ENCODE data around the gene MYT1. TPM values are rescaled to one million over a fixed set of nuclear protein-coding genes. Genes with fewer than 3 reads are reported as not detected.
"Not testable (repeated sequence)": the region's sequence is repeated elsewhere in the genome, so short reads cannot be mapped to it uniquely, and the experiment has no call there.

MYT1 gene
- total RNA-seq, 2 donors from 2014 or later = 2.4 to 4.5 TPM

- H3K27me3 Mint-ChIP-seq (ENCODE audit: insufficient read depth) = no peaks in the 10 kb centered on the region
- H3K9ac ChIP-seq (ENCODE audit: extremely low read depth, low read length, poor library complexity, severe bottlenecking) = no peak overlapping the region
- no peak overlapping the region for H3K27ac ChIP-seq (ENCODE audit: low read depth, low read length)
- H3K36me3 ChIP-seq (ENCODE audit: control insufficient read depth, insufficient read depth, low read length) = peaks cover under 1% of the 10 kb centered on the region
- TF ChIP-seq CTCF (conservative IDR thresholded peaks at IDR 0.05) = no peak
- no peak for DNase-seq
- H3K4me1 ChIP-seq (ENCODE audit: control insufficient read depth, insufficient read depth, low read length) = no peaks in the 10 kb centered on the region
- H3K4me1 Mint-ChIP-seq = no peaks in the 10 kb centered on the region
- H3K27ac Mint-ChIP-seq = no peak overlapping the region
- 93 to 100% methylated on average over 2 to 3 of the region's 3 CpGs for WGBS, 2 experiments (ENCODE audit: insufficient coverage in 1 of 2, insufficient read length in 1 of 2)
- no peaks in the 10 kb centered on the region for H3K27me3 ChIP-seq (ENCODE audit: control insufficient read depth, insufficient read depth, low read length, poor library complexity, severe bottlenecking)
- peaks cover 27% of the 10 kb centered on the region for H3K9me3 ChIP-seq (ENCODE audit: control insufficient read depth, low read length)
- H3K4me3 Mint-ChIP-seq = no peak overlapping the region
- H3K9me3 Mint-ChIP-seq = peaks cover 38% of the 10 kb centered on the region
- H3K4me3 ChIP-seq (ENCODE audit: low read length) = no peak overlapping the region
- H3K36me3 Mint-ChIP-seq (ENCODE audit: low read depth) = peaks cover 24% of the 10 kb centered on the region
Observed at GRCh38 chr20:64280460-64280843, 116.2 kb downstream of the MYT1 start.

- H3K27ac Mint-ChIP-seq = no peak overlapping the region
- H3K4me3 ChIP-seq (ENCODE audit: low read length) = no peak overlapping the region
Observed at GRCh38 chr20:64283646-64284045, 119.4 kb downstream of the MYT1 start.

GRCh38 chr20:64285579-64286446 lies 121.6 kb downstream of the MYT1 start:
- H3K27ac ChIP-seq (ENCODE audit: low read depth, low read length); H3K36me3 Mint-ChIP-seq (ENCODE audit: low read depth); H3K9ac ChIP-seq (ENCODE audit: extremely low read depth, low read length, poor library complexity, severe bottlenecking); H3K4me1 Mint-ChIP-seq; H3K27ac Mint-ChIP-seq; H3K27me3 Mint-ChIP-seq (ENCODE audit: insufficient read depth); H3K4me1 ChIP-seq (ENCODE audit: control insufficient read depth, insufficient read depth, low read length); H3K27me3 ChIP-seq (ENCODE audit: control insufficient read depth, insufficient read depth, low read length, poor library complexity, severe bottlenecking); H3K36me3 ChIP-seq (ENCODE audit: control insufficient read depth, insufficient read depth, low read length); H3K4me3 ChIP-seq (ENCODE audit: low read length); H3K4me3 Mint-ChIP-seq: not testable (repeated sequence)
- WGBS, 2 experiments (ENCODE audit: insufficient coverage in 1 of 2, insufficient read length in 1 of 2) = 85 to 87% methylated on average over 28 to 42 of the region's 46 CpGs
- peak; percentile 96 for TF ChIP-seq CTCF (conservative IDR thresholded peaks at IDR 0.05)
- H3K9me3 Mint-ChIP-seq = peaks cover 46% of the 10 kb centered on the region
- peak; percentile 94 for DNase-seq
- peaks cover 27% of the 10 kb centered on the region for H3K9me3 ChIP-seq (ENCODE audit: control insufficient read depth, low read length)

More at GRCh38 chr20:64283646-64284045, 119.4 kb downstream of the MYT1 start:
- Mint-ChIP-seq H3K36me3 (ENCODE audit: low read depth) (peaks cover 10% of the 10 kb centered on the region), H3K4me1 (no peaks in the 10 kb centered on the region), H3K4me3 (no peak overlapping the region), H3K27me3 (ENCODE audit: insufficient read depth) (no peaks in the 10 kb centered on the region), H3K9me3 (peaks cover 46% of the 10 kb centered on the region)
- H3K27ac ChIP-seq (ENCODE audit: low read depth, low read length) = no peak overlapping the region
- H3K36me3 ChIP-seq (ENCODE audit: control insufficient read depth, insufficient read depth, low read length) = no peaks in the 10 kb centered on the region
- DNase-seq = no peak
- H3K27me3 ChIP-seq (ENCODE audit: control insufficient read depth, insufficient read depth, low read length, poor library complexity, severe bottlenecking) = no peaks in the 10 kb centered on the region
- H3K9ac ChIP-seq (ENCODE audit: extremely low read depth, low read length, poor library complexity, severe bottlenecking) = no peak overlapping the region
- WGBS, 2 experiments (ENCODE audit: insufficient coverage in 1 of 2, insufficient read length in 1 of 2) = 42 to 59% methylated on average over 2 to 3 of the region's 4 CpGs
- no peak for TF ChIP-seq CTCF (conservative IDR thresholded peaks at IDR 0.05)
- H3K9me3 ChIP-seq (ENCODE audit: control insufficient read depth, low read length) = peaks cover 27% of the 10 kb centered on the region
- no peaks in the 10 kb centered on the region for H3K4me1 ChIP-seq (ENCODE audit: control insufficient read depth, insufficient read depth, low read length)

GRCh38 chr20:64286447-64287263 lies 122.4 kb downstream of the MYT1 start:
- H3K9me3 Mint-ChIP-seq = peaks cover 42% of the 10 kb centered on the region
- not testable (repeated sequence) for H3K4me3 Mint-ChIP-seq; H3K36me3 ChIP-seq (ENCODE audit: control insufficient read depth, insufficient read depth, low read length); DNase-seq; H3K4me1 Mint-ChIP-seq; H3K4me1 ChIP-seq (ENCODE audit: control insufficient read depth, insufficient read depth, low read length); H3K27ac ChIP-seq (ENCODE audit: low read depth, low read length); H3K27me3 Mint-ChIP-seq (ENCODE audit: insufficient read depth); H3K4me3 ChIP-seq (ENCODE audit: low read length); H3K9ac ChIP-seq (ENCODE audit: extremely low read depth, low read length, poor library complexity, severe bottlenecking); H3K27me3 ChIP-seq (ENCODE audit: control insufficient read depth, insufficient read depth, low read length, poor library complexity, severe bottlenecking); H3K27ac Mint-ChIP-seq; H3K36me3 Mint-ChIP-seq (ENCODE audit: low read depth)
- 98 to 99% methylated on average over 8 to 24 of the region's 30 CpGs for WGBS, 2 experiments (ENCODE audit: insufficient coverage in 1 of 2, insufficient read length in 1 of 2)
- H3K9me3 ChIP-seq (ENCODE audit: control insufficient read depth, low read length) = peaks cover 27% of the 10 kb centered on the region

GRCh38 chr20:64287264-64287590 lies 123.0 kb downstream of the MYT1 start:
- not testable (repeated sequence) for H3K4me3 Mint-ChIP-seq; H3K27me3 Mint-ChIP-seq (ENCODE audit: insufficient read depth); H3K4me3 ChIP-seq (ENCODE audit: low read length); H3K36me3 Mint-ChIP-seq (ENCODE audit: low read depth); H3K4me1 ChIP-seq (ENCODE audit: control insufficient read depth, insufficient read depth, low read length); H3K27ac Mint-ChIP-seq; H3K27ac ChIP-seq (ENCODE audit: low read depth, low read length); H3K27me3 ChIP-seq (ENCODE audit: control insufficient read depth, insufficient read depth, low read length, poor library complexity, severe bottlenecking); H3K9ac ChIP-seq (ENCODE audit: extremely low read depth, low read length, poor library complexity, severe bottlenecking); H3K4me1 Mint-ChIP-seq; DNase-seq; H3K36me3 ChIP-seq (ENCODE audit: control insufficient read depth, insufficient read depth, low read length)
- peaks cover 39% of the 10 kb centered on the region for H3K9me3 Mint-ChIP-seq
- 97% methylated on average over 3 of the region's 3 CpGs; no CpG with 5 or more reads in 1 of the 2 experiments for WGBS, 2 experiments (ENCODE audit: insufficient coverage in 1 of 2, insufficient read length in 1 of 2)
- H3K9me3 ChIP-seq (ENCODE audit: control insufficient read depth, low read length) = peaks cover 27% of the 10 kb centered on the region

Data from endodermal cell (in vitro differentiated cells).